GM12875 (cell line): ENCODE measurements around the gene SEMA6B.

Experiments
- H3K4me3 ChIP-seq: one replicate; pipeline ENCODE4 v1.5.1; 2011; ENCODE audit warnings: low read depth, low read length, control low read depth
- CTCF ChIP-seq: IDR thresholded peaks from 2 replicates; pipeline ENCODE4 v1.5.1; 2011; ENCODE audit warnings: low read depth, mild to moderate bottlenecking, control low read depth, inconsistent platforms, low read length, moderate library complexity, borderline replicate concordance; ENCODE audit not compliant: insufficient read depth

The SEMA6B gene

GRCh38 chr19:4519521-4520277 lies 39.8 kb downstream of the SEMA6B start:
- no peak for TF ChIP-seq CTCF

GRCh38 chr19:4519172-4519496 lies 40.4 kb downstream of the SEMA6B start:
- TF ChIP-seq CTCF, result no peak
- no peak overlapping the region for H3K4me3 ChIP-seq

More at GRCh38 chr19:4519521-4520277, 39.8 kb downstream of the SEMA6B start:
- H3K4me3 ChIP-seq, result no peak overlapping the region

- H3K4me3 ChIP-seq, result no peak within 1 kb of the TSS
- TF ChIP-seq CTCF, result no peak
These were observed 40.9 kb downstream of the SEMA6B start, which contains the start of gene PLIN4 for GRCh38 chr19:4518345-4519171. Gene PLIN4, minus strand, starts transcription at chr19:4518486. Its CDS starts 214 bp downstream, at chr19:4518272.

GRCh38 chr19:4517451-4518057 lies 41.9 kb downstream of the SEMA6B start:
- no peak for TF ChIP-seq CTCF

DNA sequence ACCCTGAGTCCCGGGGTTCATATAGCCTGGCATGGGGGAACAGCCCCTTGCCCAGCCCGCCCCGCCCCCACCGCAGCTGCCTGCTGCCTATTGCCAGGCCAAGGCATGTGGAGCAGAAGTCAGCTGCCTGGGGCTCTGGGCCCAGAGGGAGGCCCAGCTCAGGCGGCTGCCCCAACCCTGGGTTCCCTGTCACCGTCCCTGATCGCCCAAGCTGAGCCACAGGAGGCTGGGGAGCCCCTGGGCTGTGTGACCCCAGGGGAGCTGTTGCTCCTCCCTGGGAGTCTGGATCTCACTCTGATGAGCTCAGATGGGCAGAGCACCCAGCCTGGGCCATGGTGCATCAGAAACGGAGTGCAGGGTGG lies 42.6 kb downstream of the SEMA6B start:
- no peak for TF ChIP-seq CTCF
- H3K4me3 ChIP-seq, result no peak overlapping the region

More at GRCh38 chr19:4517451-4518057, 41.9 kb downstream of the SEMA6B start:
- H3K4me3 ChIP-seq, result no peak overlapping the region

- no peak for TF ChIP-seq CTCF
- no peak overlapping the region for H3K4me3 ChIP-seq
These were observed 43.1 kb downstream of the SEMA6B start for GRCh38 chr19:4516199-4516938.
